ENCODE results near the gene TNNT2.

TNNT2 gene

GRCh38 chr1:201354151-201354900 is 23.2 kb downstream of the TNNT2 start:
- no peak for DNase-seq

- no peak for DNase-seq
Measured at GRCh38 chr1:201353186-201353940, 24.1 kb downstream of the TNNT2 start.

GRCh38 chr1:201351617-201352016 is 25.9 kb downstream of the TNNT2 start:
- no peak for DNase-seq

GRCh38 chr1:201350884-201351283 is 26.6 kb downstream of the TNNT2 start:
- DNase-seq: no peak

DNA sequence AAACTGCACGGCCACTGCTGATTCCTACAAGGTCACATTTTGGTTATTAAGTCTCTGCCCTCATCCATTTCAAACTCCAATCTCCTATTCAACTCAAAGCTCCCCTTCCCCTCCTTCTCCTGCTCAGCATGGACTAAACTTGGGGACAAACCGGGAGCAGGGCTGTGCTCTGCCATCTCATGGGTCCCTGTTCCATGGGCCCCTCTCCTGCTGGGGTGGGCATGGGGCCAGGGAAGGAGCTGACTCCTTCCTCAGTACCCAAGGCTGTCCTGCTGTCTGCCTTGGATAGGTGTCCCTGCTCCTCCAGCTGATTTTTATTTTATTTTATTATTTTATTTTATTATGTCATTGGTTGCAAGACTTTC is 27.1 kb downstream of the TNNT2 start:
- DNase-seq: no peak

DNA sequence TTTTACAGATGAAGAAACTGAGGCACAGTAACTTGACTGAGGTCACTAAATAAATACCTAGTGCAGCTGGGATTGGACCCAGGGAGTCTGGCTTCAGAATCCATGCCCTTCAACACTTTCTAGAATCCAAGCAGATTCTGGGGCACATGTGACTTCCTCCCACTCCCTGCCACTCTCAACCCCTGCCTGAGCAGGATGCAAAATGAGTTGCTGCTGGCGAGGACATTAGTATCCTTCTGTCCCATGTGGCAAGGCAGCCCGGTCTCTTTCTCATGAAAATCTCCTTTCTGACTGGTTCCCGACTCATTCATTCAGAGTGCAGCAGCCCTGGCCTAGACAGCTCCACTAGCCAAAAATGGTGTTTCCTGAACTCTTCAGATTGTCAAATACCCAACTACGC is 28.4 kb downstream of the TNNT2 start:
- DNase-seq: no peak

GRCh38 chr1:201348211-201348566 is 29.3 kb downstream of the TNNT2 start:
- DNase-seq: no peak

- DNase-seq: no peak
Measured at GRCh38 chr1:201347498-201348210, 29.8 kb downstream of the TNNT2 start.

GRCh38 chr1:201346987-201347386 is 30.5 kb downstream of the TNNT2 start:
- no peak for DNase-seq

GRCh38 chr1:201346337-201346939 is 31.0 kb downstream of the TNNT2 start:
- no peak for DNase-seq

- DNase-seq: no peak
Measured at GRCh38 chr1:201345081-201345355, 32.5 kb downstream of the TNNT2 start.

DNA sequence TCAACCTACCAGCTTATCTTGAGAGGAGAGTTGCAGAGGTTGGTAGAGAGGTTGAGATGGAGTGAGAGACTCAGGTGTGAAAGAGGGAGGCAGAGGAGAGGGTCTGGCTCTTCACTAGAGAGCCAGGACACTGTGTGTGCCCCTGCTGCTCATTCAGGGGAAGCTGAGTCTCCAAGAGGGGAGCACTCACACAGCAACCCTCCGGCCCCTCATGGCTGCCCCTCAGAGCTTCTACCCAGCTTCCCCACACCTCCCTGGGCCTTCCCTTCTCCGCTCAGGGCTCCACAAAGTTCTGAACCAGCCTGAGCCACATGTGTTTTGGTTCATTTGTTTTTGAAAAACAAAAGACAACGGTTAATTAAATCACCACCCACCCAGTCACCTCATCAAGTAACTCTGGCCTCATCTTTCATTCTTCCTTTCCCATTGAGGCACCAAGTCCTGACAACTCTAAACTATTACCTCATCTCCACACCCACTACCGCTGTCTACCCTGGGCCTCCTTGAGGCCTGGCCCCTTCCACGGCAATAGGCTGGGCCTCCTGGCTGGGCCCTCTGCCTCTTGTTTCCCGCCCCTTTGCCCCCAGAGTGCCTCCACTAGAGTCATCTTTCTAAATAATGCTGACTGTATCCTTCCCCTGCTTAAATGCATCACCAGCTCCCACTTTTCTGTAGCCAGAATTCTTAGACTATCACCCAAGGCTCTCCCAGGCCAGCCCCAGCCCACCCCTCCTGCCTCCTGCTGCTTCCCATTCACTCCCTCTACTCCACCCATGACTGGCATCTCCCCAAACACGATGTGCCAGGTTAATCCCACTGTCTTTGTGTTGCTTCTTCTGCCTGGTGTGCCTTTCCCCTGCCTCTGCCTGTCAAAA is 33.0 kb downstream of the TNNT2 start:
- no peak for DNase-seq

DNA sequence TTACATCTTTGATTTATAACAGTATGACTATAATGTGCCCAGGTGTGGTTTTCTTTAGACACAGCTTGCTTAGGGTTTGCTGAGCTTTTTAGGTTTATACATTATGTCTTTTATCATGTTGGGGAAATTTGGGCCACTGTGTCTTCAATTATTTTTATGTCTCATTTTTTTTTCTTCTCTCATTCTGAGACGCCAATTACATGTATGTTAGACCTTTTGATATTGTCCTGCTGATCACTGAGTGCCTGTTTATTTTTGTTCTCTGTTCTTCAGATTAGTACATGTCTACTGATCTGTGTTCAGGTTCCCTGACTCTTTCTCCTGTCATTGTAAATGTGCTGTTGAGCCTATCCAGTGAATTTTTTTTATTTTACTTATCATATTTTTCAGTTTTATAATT is 36.1 kb downstream of the TNNT2 start:
- DNase-seq: no peak

DNA sequence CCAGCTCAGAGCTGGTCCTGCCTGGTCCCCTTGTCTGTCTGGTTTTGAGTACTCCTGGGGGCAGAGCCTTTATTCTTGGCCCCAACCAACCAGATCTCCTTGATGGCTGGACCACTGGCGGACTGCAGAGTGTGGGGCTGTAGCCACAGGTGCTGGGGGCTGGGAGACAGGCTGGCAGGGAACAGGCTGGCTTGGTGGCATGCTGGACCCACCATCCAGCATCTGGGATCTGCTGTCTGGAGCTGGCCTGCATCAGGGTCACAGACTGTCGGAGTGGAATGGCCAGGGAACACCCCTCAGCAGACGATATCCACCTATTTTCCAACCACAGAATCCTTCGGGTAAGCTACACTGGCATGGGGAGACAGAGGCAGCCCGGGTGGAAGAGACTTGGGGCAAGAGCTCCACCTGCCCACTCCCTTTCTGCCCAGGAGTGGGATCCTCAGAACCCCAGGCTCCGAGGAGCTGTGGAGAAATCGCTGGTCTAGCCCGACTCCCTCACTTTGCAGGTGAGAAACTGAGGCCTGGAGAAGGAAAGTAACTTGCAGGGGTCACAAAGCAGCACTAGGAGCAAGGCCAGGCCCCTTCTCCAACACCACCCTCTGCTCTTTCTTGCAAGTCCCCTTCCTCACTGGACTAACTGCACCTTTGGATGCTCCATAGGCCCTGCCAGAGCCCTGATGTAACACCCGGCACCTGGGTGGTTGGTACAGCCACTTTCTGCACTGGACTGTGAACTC is 40.6 kb downstream of the TNNT2 start:
- no peak for DNase-seq

- no peak for DNase-seq
Measured at GRCh38 chr1:201335901-201336300, 41.6 kb downstream of the TNNT2 start.

GRCh38 chr1:201335174-201335870 is 42.2 kb downstream of the TNNT2 start:
- no peak for DNase-seq

- DNase-seq: no peak
Measured at GRCh38 chr1:201334325-201335173, 42.9 kb downstream of the TNNT2 start.

DNA sequence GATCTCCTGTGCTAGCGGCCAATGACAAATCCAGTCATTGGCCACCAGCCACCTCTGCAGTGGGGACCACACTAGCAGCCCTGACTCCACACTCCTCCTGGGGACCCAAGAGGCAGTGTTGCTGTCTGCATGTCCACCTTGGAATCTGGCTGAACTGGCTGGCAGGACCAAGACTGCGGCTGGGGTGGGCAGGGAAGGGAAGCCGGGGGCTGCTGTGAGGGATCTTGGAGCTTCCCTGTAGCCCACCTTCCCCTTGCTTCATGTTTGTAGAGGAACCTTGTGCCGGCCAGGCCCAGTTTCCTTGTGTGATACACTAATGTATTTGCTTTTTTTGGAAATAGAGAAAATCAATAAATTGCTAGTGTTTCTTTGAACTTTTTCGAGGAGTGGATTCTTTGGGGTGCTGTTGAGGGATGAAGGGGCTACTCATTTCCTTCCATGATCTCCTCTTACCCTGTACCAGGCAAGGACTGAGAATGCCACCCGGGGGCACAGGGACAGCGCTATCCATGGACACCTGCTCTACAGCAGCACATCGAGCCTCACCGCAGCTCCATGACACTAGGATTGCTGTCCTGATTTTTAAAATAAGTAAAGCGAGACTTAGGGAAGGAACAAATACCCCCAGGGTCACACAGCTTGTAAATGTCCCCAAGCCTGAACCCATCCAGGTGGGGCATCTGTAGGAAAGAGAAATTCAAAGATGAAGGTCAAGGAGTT is 44.7 kb downstream of the TNNT2 start:
- no peak for DNase-seq

DNA sequence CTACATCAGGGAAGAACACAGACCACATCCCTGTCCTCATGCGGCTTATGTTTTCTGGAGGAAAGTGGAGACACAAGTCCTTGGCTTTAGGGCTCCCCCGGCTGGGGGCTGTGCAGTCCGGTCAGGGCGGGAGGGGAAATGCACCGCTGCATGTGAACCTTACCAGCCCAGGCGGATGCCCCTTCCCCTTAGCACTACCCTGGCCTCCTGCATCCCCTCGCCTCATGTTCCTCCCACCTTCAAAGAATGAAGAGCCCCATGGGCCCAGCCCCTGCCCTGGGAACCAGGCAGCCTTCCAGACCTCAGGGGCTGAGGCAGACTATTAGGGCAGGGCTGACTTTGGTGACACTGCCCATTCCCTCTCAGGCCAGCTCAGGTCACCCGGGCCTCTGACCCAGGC is 45.5 kb downstream of the TNNT2 start:
- DNase-seq: no peak

DNA sequence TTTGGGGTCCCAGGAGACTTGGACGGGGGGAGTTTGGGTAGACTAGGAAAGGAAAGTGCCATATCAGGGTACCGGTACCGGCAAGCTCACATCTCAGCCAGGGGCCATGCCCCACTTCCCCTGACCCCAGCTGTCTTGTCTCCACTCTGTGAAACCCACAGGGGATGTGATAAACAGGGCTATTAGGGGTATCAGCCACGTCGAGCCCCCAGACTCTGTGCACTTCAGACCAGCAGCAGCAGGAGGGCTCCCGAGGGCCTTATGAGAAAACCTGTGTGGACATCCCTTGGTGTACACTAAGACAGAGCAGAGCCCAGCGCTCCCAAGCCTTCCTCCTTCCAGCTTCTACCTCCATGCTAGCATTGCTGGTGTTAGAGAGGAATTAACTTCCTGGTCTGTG is 46.3 kb downstream of the TNNT2 start:
- no peak for DNase-seq

Data from NCI-H1417 treated with DMSO at 0.1 percent for 48 hours (cell line).